ENCODE data around the gene DYNC1H1.

- no peak for TF ChIP-seq CTCF (conservative IDR thresholded peaks at IDR 0.05; ENCODE audit: low read depth, low read length)
- TF ChIP-seq EZH2phosphoT487 (IDR thresholded peaks at IDR 0.05; ENCODE audit: borderline replicate concordance, low read length), result no peak
- no peak for TF ChIP-seq EZH2 (IDR thresholded peaks at IDR 0.05; ENCODE audit: low read length, unreplicated experiment)
Measured at GRCh38 chr14:102066041-102066451, 101.7 kb downstream of the DYNC1H1 start.
